Measurements from ENCODE around the gene CORIN.

Gene CORIN

DNA sequence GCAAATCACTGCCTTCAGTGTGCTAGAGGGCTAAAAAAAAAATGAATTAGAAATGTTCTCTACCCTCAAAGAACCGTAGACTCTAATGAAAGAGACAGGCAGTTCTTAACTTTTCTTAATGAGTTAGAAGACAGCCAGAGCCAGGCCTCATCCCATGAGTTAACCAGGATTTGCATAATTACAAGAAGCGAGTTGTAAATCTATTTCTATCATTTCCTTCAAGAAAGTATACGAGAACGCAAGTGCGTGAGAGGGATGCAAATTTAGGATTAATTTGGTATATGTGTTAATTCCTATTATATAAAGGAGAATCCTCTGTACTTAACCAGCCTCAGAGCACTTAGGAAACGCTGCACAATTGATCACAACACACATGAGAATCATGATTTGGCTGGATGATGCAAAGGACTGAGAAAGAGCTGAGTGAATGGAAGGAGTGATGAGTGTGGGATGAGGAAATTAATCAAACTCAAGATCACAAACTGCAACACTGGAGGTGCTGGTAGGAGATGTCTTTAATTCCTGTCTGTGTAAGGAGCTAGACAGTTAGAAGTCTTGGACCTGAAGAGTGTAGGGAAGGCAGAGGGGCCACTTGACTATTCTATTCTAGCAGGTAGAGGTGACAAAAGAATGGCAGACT lies 195.6 kb downstream of the CORIN start:
- no peak for DNase-seq (ENCODE audit: low read depth)

DNA sequence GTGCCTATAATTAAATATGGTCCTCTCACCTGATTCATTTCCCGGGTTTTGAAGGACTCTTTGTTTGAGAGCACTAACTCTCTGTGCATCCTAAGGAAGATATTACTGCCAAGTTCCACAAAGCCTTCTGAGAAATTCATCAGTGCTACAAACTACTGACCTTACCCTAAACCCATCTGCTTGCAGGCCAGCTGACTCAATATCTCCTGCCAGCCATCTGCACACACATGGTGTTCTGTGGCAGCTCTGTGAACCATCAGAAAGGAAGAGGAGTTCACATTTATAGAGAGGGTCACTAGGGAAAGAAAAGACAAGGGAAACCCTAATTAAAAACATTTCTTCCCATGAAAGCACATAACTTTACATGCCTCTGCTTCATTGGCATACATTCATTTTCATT lies 196.1 kb downstream of the CORIN start:
- no peak for DNase-seq (ENCODE audit: low read depth)

DNA sequence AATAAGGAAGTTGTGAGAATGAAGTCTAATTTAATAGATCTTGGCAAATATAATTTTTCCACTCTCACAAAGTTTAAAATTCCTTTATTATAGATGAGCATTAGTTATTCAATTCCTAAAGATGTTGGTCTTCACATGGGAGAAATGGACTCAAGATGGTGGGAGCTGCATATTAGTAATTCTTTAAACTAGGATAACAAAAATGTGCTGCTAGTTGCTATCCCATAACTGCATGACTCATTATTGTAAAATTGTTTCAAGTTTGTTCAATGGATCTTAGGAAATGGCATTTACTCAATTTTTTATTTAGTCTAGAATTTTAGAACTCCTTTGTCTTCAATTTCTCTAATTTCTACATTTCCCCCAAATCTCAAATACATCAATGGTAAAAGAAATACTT lies 197.0 kb downstream of the CORIN start:
- DNase-seq (ENCODE audit: low read depth), result no peak

DNA sequence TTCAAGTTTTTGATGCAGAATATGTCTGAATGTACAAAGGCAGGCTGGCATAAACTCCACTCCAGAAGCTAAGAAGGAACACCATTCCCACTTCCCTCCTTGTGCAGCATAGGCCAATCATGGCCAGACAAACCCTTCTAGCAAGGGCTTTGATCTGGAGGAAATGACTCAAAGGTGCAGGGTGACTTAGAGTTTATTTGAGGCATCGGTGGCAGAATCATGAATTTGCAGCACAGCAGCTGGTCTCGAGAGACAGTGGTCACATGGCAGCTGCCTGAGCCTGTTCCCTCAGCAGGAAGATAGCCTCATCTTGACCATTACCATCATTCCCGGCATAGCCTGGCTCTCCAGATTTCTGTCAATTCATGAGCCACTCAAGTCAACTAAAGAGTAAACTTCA lies 198.3 kb downstream of the CORIN start:
- DNase-seq (ENCODE audit: low read depth), result no peak

DNA sequence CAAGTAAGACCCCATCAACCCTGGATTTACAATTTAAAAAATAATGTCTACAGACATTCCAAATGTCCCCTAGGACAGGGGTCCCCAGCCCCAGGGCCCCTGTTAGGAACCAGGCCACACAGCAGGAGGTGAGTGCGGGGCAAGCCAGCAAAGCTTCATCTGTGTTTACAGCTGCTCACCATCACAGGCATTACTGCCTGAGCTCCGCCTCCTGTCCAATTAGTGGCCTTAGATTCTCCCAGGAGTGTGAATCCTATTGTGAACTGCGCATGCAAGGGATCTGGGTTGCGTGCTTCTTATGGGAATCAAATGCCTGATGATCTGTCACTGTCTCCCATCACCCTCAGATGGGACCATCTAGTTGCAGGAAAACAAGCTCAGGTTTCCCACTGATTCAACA lies 206.7 kb downstream of the CORIN start:
- DNase-seq (ENCODE audit: low read depth), result no peak

DNA sequence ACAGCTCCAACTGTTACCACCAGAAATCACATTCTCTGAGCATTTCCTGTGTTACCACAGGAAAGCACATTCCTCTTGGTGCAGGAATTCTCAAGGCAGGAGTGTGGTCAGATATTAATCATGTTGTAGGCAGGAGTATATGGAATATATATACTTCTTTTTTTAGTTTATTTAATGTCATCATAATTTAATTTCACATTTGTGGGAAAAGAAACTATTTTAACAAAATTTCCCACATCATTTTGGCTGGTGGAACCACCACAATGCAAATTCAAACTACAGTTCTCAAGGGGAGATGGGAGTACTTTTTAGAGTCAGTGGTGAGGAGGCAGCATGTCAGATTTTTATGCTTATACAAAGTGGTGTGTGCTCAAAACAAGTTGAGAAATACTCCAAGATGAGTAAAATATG lies 213.8 kb downstream of the CORIN start:
- no peak for DNase-seq (ENCODE audit: low read depth)

DNA sequence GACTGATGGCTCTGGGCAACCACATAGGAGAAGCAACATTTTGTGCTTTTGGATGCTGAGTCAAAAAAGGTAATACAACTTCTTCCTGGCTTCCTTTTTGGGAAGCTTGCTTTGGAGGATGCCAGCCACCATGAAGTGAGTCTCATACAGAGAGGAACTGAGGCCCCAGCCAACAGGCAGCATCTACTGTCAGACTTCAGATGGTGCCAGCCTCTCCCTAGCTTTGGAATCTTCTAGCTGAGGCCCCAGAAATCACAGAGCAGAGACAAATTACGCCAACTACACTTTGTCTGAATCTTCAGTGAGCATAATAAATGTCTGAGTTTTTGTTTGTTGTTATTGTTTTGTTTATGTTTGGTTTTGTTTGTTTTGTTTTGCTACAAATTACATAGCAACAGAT lies 216.7 kb downstream of the CORIN start:
- DNase-seq (ENCODE audit: low read depth), result no peak

DNA sequence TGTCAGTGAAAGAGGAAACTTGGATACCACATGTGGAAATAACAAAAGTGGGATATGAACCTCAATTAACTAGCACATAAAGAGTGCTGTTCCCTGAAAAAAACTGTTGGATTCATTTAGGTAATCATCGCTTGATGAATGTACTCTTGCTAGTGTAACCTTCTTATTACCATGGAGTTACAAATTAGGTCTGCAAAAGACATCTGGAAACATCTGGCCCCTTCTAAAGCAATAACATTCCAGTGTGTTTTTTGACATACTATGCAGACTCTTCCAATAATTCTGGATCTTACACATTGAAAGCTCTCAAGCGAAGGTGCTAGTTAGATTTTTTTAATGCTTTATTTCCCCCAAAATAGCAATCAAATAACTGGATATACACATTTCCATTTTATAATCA lies 218.2 kb downstream of the CORIN start:
- no peak for DNase-seq (ENCODE audit: low read depth)

DNA sequence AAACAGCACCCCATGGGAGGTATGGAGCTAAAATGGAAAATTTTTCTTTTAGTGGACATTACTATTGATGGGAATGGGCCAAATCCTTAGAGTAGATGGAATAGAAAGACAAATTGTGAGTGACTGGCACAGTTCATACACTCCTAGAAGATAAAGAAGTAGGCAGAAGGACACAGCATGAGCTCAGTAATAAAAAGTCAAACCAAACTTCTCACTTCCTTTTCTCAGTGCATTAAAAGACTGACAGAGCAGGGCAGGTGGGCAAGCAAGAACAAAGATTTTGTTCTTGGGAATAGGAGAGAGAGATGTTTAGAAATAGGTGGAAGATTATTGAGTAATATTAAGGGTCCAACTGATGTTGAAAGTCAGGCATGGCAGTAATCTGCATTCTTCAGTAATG lies 220.3 kb downstream of the CORIN start:
- no peak for DNase-seq (ENCODE audit: low read depth)

DNA sequence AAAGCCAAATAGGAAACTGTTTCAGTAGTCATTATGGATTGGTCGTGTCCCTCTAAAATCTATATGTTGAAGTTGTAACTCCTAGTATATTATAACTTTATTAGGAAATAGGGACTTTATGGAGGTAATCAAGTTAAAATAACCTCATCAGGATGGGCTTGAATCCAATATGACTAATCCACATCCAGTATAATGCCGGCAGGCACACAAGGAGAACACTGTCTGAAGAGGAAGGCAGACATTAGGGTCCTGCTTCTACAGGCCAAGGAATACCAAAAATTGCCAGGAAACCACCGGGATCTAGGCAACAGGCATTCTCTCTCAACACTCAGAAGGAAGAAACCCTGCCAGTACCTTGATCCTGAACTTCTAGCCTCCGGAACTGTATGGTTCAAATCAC lies 222.5 kb downstream of the CORIN start:
- DNase-seq (ENCODE audit: low read depth), result no peak

DNA sequence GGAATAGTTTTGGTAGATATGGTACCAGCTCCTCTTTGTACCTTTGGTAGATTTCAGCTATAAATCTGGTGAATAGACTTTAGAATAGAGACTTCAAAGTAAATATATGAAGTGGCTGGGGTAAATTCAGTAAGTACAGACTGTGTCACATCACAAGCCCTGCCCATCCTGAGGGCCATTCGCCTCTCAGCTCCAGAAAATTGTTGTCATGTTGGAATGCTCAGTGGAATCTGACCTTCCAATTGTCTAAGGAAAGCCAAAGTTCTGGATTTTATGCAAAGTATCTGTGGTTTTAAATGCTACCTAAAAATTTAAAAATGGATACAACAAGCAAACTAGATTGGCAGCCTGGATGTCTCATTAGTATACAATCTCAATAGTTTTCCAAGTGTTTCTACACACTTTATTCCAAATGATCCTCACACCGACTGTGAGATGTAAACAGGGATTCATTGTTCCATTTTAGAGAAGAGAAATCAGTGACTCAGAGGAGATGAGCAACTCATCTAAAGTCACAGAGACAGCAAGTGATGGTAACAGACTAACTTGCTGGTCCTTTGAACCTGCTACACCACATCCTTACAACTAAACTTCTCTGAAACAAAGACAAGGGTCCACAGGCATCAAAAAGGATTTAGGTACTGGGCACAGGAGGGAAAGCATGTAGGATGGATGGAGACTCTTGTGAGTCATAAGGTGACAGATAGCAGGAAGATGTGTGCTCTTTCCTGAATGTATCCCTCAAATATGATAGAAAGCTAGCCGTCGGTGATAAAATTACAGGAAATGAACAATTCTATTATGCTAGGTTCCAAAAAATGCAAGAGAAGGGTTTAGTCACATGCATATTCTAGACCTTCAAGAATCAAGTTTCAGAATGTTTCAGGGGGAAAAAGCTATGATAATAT lies 225.5 kb downstream of the CORIN start:
- no peak for DNase-seq (ENCODE audit: low read depth)

DNA sequence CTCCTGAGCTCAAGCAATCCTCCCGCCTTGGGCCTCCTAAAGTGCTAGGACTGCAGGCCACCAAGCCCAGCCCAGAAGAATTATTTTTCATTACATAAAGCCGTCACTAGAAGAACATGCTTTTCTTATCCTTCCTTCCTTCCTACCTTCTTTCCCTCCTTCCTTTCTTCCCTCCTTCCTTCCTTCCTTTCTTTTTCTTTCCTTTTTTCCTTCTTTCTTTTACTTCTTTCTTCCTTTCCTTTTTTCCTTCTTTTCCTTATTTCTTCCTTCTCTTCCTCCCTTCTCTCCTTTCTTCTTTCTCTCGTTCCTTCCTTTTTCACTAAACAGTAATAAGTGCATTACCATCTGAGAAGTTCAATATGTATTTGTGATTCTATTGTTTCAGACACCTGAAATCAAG lies 231.4 kb downstream of the CORIN start:
- no peak for DNase-seq (ENCODE audit: low read depth)

DNA sequence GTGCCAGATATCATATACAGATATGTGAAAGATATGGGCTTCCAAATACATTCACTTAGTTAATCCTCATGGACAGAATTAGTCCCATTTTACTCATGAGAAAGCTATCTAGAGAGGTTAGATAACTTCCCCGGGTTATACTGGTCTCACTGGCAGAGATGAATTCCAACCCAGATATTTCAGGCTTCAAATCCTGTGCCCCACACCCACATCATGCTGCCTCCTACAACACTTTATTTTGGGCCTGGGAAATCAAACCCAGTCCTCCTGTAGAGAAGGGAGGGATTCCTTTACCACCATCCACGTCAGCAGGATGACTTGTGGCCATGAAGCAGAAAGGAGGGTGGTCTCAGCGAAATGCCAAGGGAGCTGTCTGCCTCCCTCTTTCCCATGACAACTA lies 239.0 kb downstream of the CORIN start:
- DNase-seq (ENCODE audit: low read depth), result no peak

DNA sequence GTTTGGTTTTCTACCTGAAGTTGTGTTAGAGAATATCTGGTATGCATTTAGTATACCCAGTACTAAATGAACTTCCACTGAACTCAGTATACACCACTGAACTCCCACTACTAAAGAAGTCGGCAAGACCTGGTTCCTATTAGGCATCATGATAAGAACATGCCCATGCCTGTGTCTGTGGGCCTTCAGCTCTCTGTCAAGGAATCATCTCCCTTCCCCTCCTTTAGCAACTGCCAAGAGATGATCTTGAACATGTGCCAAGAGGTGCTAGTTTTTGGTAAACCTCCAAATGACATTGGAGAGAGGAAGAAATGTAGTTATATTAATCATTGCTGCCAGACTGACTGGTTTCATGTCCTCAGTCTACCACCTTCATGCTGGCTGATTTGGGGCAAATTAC lies 239.5 kb downstream of the CORIN start:
- no peak for DNase-seq (ENCODE audit: low read depth)

DNA sequence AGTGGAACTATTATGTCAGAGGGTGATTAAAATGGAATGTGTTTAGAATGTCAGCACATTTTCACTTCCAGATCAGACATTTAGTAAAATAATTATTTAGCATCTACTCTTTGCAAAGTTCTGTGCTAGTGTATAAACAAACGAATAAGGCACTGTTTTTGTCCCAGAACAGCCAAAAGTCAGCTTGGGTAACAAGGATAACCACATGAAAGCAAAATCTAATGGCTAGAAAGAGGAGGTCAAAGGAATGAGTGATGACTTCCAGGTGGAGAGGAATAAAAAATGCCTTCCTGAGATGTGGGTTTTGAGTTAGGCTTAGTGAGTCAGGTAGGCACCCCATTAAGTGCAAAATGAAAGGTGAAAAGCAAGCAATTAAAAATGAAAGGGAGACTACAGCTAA lies 240.2 kb downstream of the CORIN start:
- DNase-seq (ENCODE audit: low read depth), result no peak

DNA sequence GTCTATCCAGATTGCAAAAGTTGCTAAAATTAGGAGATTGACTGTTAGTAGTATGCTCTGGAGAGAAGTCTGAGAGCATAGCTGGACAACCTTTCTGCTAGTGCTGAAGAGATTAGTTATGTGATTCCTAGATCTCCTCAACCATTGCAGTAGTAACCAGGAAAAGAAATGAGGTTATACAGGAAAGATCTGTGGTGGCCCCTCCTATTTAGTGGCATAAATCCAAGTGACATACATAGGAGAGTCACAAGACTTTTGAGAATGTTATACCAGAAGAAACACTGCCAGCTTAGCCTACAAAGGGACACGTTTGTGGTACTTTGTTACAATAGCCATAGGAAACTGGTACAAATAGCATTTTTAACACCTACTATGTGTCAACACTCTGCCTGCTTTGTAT lies 247.5 kb downstream of the CORIN start:
- no peak for DNase-seq (ENCODE audit: low read depth)

DNA sequence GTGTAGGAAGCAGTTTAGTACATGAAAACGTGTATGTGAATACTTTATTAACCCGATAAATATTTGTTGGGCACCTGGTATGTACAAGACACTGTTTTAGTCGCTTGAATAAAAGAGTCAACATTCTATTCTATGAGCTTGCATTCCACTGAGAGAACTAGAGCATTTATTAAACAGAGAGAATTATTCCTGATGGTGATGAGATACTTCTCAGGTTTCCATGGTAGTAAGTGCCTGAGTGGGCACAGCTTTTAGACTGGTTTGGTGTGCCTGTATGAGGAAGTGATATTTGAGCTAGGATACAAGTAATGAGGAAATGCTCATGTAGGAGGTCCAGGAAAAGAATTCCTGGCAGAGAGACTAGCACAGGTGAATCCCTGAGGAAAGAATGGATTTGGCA lies 258.6 kb downstream of the CORIN start:
- no peak for DNase-seq (ENCODE audit: low read depth)

DNA sequence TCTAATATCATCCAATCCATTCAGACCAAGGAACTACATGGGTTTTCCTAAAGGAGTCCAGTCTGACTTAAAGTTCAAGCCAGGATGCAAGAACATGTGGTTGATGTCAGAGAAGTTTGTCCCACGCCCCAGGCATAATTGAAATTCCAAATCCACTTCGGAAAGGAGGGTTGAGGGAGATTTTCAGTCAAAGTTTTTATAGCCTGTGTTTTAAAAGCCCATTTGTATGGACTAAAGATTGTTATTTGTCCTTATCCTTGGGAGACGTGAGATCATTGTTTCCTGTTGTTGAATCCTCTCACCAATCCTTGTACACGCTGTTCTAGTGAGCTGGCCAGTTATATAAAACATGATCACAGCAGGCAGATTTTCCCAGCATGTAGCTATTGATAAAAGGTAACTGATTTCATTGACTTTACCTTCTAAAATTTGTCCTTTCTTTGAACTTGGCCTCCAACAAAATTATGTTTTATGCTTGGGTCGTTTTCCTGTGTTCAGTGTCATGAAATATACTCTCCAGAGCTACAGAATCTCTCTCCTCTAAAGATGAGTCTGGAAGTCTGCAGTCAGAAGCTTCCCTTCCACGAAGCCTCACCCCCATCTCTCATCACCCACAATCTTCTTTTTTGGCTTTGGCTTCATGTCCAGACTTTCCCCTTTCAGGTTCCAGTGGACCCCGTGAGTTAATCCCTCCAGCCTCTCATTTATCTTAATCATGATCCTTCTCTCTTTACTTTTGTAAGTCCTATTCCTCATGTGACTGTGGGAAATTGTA lies 259.9 kb downstream of the CORIN start:
- DNase-seq (ENCODE audit: low read depth), result no peak

DNA sequence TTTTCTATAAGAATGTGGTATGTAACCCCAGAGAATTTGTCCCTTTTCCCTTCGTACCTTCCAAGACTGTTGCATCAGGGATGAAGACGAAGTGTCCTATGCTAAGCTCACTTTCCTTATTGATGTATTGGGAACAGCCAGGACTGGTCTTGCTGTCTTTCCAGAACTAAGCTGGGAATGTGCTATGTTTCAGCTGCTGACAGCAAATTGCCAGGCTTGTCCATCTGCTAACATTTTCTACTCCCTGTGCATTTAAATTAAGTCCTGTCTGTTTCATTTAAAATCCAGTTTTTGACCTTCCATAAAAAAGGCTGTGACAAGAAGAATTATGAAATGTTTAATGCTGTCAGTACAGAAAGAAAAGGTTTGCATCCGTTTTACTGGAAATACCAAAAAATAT lies 264.9 kb downstream of the CORIN start:
- DNase-seq (ENCODE audit: low read depth), result no peak

DNA sequence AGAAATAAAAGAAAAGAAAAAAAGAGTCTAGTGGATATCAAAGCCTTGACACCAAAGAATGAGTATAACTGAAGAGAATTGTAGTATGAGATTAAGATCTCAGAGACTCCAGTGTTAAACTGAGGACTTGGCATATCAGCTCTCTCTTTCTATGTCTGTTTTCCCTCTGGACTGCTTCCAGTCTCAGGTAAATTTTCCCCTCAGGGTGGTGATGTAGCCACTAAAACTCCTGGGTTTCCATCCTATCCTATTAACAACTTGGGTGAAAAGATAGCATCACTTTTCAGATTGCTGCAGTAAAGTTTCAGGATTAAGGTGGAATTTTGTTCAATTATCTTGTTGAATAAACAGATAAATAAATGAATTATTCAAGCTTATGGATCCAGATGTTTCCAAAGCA lies 267.1 kb downstream of the CORIN start:
- no peak for DNase-seq (ENCODE audit: low read depth)

DNA sequence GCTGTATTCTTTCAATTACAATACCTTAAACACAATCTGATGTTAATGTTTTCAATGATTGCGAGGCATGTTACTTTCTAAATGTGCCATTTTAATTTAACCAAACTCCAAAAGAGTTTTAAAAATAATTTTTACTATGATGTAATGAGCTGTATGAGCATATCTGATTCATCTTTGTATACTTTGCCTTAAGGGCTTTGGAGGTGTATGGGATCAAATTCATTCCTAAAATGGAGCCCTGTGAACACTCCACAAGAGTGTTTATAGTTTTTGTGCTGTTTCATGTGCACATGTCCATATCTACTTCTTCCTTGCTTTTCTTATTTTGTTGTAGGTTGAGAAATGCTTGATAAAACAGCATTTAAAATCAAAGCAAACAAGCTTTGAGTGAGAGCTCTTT lies 270.4 kb downstream of the CORIN start:
- no peak for DNase-seq (ENCODE audit: low read depth)

DNA sequence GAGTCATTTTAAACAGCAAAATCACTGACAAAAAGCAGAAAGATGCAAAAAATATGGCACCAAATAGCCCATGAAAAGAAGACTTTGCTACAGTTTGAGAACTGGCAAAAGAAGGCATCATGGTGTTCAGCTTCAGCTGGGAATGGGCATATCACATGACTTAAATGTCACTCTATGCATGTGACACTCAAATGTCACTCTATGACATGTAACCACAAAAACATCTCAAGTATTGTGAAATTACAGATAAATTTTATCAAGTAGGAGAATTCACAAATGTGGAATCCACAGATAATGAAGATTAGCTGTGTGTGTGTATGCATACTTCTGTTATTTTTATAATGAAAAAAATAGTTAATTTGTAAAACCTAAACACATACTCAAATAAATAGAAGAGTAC lies 270.9 kb downstream of the CORIN start:
- DNase-seq (ENCODE audit: low read depth), result no peak

DNA sequence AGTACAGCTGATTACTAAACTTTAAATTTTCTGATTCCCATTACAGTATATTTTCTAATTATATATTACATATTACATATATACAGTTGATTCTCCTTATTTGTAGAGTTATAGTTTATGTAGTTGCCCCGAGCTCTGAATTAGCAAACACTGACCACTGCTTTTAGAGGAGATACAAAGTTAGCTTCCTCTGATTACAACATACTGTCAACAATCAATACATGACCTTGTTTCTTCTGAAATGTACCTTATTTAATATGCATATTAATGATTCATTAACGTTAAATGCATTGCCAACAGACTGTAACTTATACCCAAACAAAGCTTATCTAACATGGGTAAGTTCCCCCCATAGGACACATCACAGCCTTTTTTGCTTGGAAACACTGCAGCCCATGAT lies 271.3 kb downstream of the CORIN start:
- DNase-seq (ENCODE audit: low read depth), result no peak
